Measurements from ENCODE around the gene MORC4. TPM values are rescaled to one million over a fixed set of nuclear protein-coding genes. Genes with fewer than 3 reads are reported as not detected.

Gene MORC4
- total RNA-seq, 2 experiments from 2014 or later: 12.5 to 12.9 TPM

DNA sequence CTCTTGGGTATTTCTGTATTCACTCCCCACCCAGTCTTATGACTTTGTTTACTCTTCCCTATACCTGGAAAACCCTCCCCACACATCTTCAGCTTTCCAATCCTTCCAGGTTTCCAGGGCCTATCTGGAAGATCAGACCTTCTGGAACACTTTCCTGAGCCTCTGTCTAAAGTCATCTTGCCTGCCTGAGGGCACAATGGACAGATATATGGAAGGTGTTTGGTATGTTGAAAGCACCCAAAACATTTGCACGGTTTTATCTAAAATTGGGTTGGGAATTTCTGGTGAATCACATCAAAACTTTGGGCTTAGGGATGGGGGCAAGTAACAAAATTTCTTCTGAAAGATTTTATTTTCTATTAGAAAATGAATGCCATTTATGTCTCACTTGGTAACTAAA, 63.8 kb downstream of the MORC4 start:
- no peaks in the 10 kb centered on the region for H3K36me3 ChIP-seq (ENCODE audit: insufficient read depth, low read length)

DNA sequence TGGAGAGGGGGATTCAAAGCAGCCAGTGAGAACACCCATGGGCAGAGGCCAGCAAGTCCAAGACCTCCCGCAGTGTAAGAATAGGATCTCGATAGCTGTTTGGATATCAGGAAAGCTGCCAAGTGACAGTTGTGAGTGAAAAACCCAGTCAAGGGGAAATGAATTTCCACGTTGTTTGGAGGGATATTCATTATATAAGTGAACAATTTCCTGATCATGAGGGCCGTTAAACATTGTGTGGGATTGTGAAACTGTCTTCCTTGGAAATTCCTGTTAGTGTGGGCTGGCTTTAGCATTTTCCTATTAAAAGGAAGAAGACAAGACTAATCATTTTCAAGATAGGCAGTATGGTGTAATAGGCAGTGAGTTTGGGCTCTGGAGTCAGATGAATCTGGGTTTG, 64.8 kb downstream of the MORC4 start:
- Mint-ChIP-seq H3K4me1 (ENCODE audit: low read depth) (peaks cover 15% of the 10 kb centered on the region), H3K27ac (no peak overlapping the region), H3K27me3 (no peaks in the 10 kb centered on the region), H3K9me3 (no peaks in the 10 kb centered on the region), H3K36me3 (ENCODE audit: low read depth) (no peaks in the 10 kb centered on the region), H3K4me3 (no peak overlapping the region)
- H3K27ac ChIP-seq (ENCODE audit: low read depth in 1 of 2, low read length in 2 of 2): no peak overlapping the region
- POLR2A ChIA-PET: no interaction called here
- TF ChIP-seq, protein P1, sequence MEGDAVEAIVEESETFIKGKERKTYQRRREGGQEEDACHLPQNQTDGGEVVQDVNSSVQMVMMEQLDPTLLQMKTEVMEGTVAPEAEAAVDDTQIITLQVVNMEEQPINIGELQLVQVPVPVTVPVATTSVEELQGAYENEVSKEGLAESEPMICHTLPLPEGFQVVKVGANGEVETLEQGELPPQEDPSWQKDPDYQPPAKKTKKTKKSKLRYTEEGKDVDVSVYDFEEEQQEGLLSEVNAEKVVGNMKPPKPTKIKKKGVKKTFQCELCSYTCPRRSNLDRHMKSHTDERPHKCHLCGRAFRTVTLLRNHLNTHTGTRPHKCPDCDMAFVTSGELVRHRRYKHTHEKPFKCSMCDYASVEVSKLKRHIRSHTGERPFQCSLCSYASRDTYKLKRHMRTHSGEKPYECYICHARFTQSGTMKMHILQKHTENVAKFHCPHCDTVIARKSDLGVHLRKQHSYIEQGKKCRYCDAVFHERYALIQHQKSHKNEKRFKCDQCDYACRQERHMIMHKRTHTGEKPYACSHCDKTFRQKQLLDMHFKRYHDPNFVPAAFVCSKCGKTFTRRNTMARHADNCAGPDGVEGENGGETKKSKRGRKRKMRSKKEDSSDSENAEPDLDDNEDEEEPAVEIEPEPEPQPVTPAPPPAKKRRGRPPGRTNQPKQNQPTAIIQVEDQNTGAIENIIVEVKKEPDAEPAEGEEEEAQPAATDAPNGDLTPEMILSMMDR (IDR thresholded peaks at IDR 0.05): no peak
- no peaks in the 10 kb centered on the region for H3K36me3 ChIP-seq (ENCODE audit: insufficient read depth, low read length)
- CTCF ChIA-PET: no interaction called here
- peaks cover 10% of the 10 kb centered on the region for H3K4me1 ChIP-seq (ENCODE audit: insufficient read depth, low read length)
- no peaks in the 10 kb centered on the region for H3K9me3 ChIP-seq (ENCODE audit: control insufficient read depth in 1 of 2, insufficient read depth in 1 of 2, low read length in 2 of 2)
- no peak overlapping the region for H3K4me3 ChIP-seq (ENCODE audit: low read length)
- no peaks in the 10 kb centered on the region for H3K27me3 ChIP-seq (ENCODE audit: control insufficient read depth in 1 of 2, insufficient read depth in 2 of 2, low read length in 2 of 2)
- ATAC-seq (ENCODE audit: poor library complexity) (no peak), DNase-seq (no peak)
- intact Hi-C loops (cut with DNase I, micrococcal nuclease): no loop called here

More for the DNA sequence above, 63.8 kb downstream of the MORC4 start:
- TF ChIP-seq, protein P1 (IDR thresholded peaks at IDR 0.05): no peak
- Histone ChIP-seq H3K27ac (ENCODE audit: low read depth in 1 of 2, low read length in 2 of 2) (no peak overlapping the region), H3K4me1 (ENCODE audit: insufficient read depth, low read length) (peaks cover 10% of the 10 kb centered on the region), H3K27me3 (ENCODE audit: control insufficient read depth in 1 of 2, insufficient read depth in 2 of 2, low read length in 2 of 2) (no peaks in the 10 kb centered on the region), H3K9me3 (ENCODE audit: control insufficient read depth in 1 of 2, insufficient read depth in 1 of 2, low read length in 2 of 2) (no peaks in the 10 kb centered on the region), H3K4me3 (ENCODE audit: low read length) (no peak overlapping the region)
- POLR2A ChIA-PET: no interaction called here
- no peak overlapping the region for H3K27ac Mint-ChIP-seq
- intact Hi-C loops (cut with DNase I, micrococcal nuclease): no loop called here
- no peak for ATAC-seq (ENCODE audit: poor library complexity)
- CTCF ChIA-PET: no interaction called here
- no peaks in the 10 kb centered on the region for H3K9me3 Mint-ChIP-seq
- H3K4me3 Mint-ChIP-seq: no peak overlapping the region
- H3K27me3 Mint-ChIP-seq: no peaks in the 10 kb centered on the region
- DNase-seq: no peak
- peaks cover 6% of the 10 kb centered on the region for H3K36me3 Mint-ChIP-seq (ENCODE audit: low read depth)
- H3K4me1 Mint-ChIP-seq (ENCODE audit: low read depth): peaks cover 15% of the 10 kb centered on the region

DNA sequence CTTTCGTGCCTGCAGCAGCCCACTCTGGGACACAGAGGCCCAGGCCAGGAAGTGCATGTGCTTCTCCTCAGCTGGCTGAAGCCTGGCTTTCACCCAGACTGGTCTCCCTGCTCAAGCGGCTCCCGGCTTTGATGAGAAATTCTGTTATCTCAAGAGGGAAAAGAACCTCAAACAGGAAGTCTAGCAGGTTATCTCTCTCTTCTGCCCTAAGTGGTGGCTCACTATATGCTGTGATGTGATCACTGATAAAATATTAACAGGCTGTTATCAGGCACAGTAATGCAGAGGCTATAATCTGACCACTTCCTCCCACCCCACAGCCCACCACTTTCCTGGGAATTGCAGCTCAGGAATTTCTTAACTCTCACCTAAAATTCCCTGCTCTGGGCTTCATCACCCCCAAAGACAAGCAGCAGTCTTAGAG, 66.5 kb downstream of the MORC4 start:
- POLR2A ChIA-PET: no interaction called here
- no peaks in the 10 kb centered on the region for H3K9me3 Mint-ChIP-seq
- Histone ChIP-seq H3K4me3 (ENCODE audit: low read length) (no peak overlapping the region), H3K9me3 (ENCODE audit: control insufficient read depth in 1 of 2, insufficient read depth in 1 of 2, low read length in 2 of 2) (no peaks in the 10 kb centered on the region), H3K36me3 (ENCODE audit: insufficient read depth, low read length) (no peaks in the 10 kb centered on the region), H3K27ac (ENCODE audit: low read depth in 1 of 2, low read length in 2 of 2) (no peak overlapping the region), H3K27me3 (ENCODE audit: control insufficient read depth in 1 of 2, insufficient read depth in 2 of 2, low read length in 2 of 2) (no peaks in the 10 kb centered on the region), H3K4me1 (ENCODE audit: insufficient read depth, low read length) (peaks cover 10% of the 10 kb centered on the region)
- ATAC-seq (ENCODE audit: poor library complexity) (peak; percentile 32), DNase-seq (no peak)
- no peaks in the 10 kb centered on the region for H3K27me3 Mint-ChIP-seq
- peaks cover 15% of the 10 kb centered on the region for H3K4me1 Mint-ChIP-seq (ENCODE audit: low read depth)
- CTCF ChIA-PET: no interaction called here
- H3K4me3 Mint-ChIP-seq: no peak overlapping the region
- no peaks in the 10 kb centered on the region for H3K36me3 Mint-ChIP-seq (ENCODE audit: low read depth)
- H3K27ac Mint-ChIP-seq: no peak overlapping the region
- intact Hi-C loops (cut with DNase I, micrococcal nuclease): no loop called here
- TF ChIP-seq, protein P1 (IDR thresholded peaks at IDR 0.05): no peak
